Astrocyte (in vitro differentiated cells and primary cell): ENCODE results near the gene HECTD2.

Experiments
- CTCF ChIP-seq: IDR thresholded peaks from 2 replicates; pipeline ENCODE4 v1.5.1; 2011; ENCODE audit warnings: low read depth, mild to moderate bottlenecking, inconsistent platforms, low read length, moderate library complexity; ENCODE audit not compliant: insufficient read depth
- EZH2 ChIP-seq: IDR thresholded peaks from 2 replicates; pipeline ENCODE4 v1.6.1; 2012; ENCODE audit warnings: mild to moderate bottlenecking, low read length, inconsistent platforms; ENCODE audit not compliant: insufficient read depth

DNA sequence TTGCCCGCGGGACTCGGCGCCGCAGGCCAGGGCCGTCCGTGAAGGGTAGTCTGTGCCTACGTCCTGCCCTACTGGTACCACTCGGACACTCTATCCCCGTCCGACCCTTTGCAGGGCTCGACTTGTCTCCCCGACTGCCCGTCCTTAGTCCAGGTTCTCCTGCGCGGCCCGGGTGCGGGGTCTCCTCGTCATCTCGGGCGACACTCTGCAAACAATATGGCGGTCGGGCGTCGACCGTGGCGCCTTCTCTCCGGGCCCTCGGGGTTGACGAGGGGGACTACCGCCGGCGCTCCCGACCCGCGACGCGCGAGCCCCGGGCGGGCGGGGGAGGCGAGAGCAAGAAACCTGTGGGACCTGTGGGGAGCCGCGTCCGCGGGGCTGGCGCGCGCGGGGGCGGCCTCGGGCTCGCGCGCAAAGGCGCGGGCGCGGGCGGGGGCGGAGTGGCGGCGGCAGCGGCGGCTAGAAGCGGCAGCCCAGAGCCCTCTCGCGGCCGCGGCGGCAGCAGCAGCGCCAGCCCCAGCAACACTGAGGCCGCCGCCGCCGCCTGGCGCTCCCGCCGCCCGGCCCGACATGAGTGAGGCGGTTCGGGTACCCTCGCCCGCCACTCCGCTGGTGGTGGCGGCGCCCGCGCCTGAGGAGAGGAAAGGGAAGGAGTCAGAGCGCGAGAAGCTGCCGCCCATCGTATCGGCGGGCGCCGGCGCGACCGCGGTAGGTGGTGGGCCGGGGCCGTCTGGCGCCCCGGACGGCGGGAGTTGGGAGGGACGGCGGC lies at the start of gene HECTD2:
- TF ChIP-seq CTCF (no peak), EZH2 (no peak)
